CD4-positive, alpha-beta T cell (primary cell): ENCODE results near the gene CDK5R1. TPM values are rescaled to one million over a fixed set of nuclear protein-coding genes. Genes with fewer than 3 reads are reported as not detected.

Source experiments
- ATAC-seq: fragments of 200-7000 bp; cut with Tn5 transposase; one replicate; pipeline ENCODE4 v1.10.0; 2022; ENCODE audit warnings: mild to moderate bottlenecking; ENCODE audit not compliant: poor library complexity
- CTCF ChIA-PET: fragments of 350-600 bp; sonication (Branson Sonifier 250); formaldehyde crosslinking; loops from one replicate; lab custom pipeline; 2021; ENCODE audit warnings: antibody characterized with exemption, inconsistent platforms; lab: Charles Lee
- POLR2A ChIA-PET: fragments of 350-600 bp; sonication (Branson Sonifier 250); formaldehyde crosslinking; loops from one replicate; lab custom pipeline; 2021; ENCODE audit warnings: antibody characterized with exemption, inconsistent platforms; lab: Charles Lee
- DNase-seq, 14 experiments: peaks; one replicate each; pipeline ENCODE4 v3.0.0-alpha.2; 2013 to 2020; ENCODE audit warnings: mixed read lengths in 2 of 14
- H3K27ac ChIP-seq, 2 donors: one replicate each; pipeline versions ENCODE4 v1.5.1 to v1.7.0; 2013; ENCODE audit warnings: low read length in 2 of 2, low read depth in 1 of 2, mild to moderate bottlenecking in 1 of 2
- H3K27me3 ChIP-seq, 2 experiments: 1 replicate in 1 of 2; 2 replicates in 1 of 2; pipeline versions ENCODE4 v1.6.1 to v1.7.0; 2013; ENCODE audit warnings: low read length in 2 of 2, control low read depth in 1 of 2, mild to moderate bottlenecking in 1 of 2, moderate library complexity in 1 of 2; ENCODE audit not compliant: insufficient read depth in 2 of 2, control insufficient read depth in 1 of 2
- H3K36me3 ChIP-seq: one replicate; pipeline ENCODE4 v1.6.1; 2013; ENCODE audit warnings: low read length, control low read depth; ENCODE audit not compliant: insufficient read depth
- H3K4me1 ChIP-seq: one replicate; pipeline ENCODE4 v1.6.1; 2013; ENCODE audit warnings: low read length, control low read depth; ENCODE audit not compliant: insufficient read depth
- H3K4me3 ChIP-seq: one replicate; pipeline ENCODE4 v1.5.1; 2013; ENCODE audit warnings: mild to moderate bottlenecking, low read length, moderate library complexity
- H3K9me3 ChIP-seq, 2 experiments: 1 replicate in 1 of 2; 2 replicates in 1 of 2; pipeline versions ENCODE4 v1.6.1 to v1.7.0; 2013; ENCODE audit warnings: low read length in 2 of 2, mild to moderate bottlenecking in 2 of 2, control low read depth in 1 of 2, moderate library complexity in 1 of 2; ENCODE audit not compliant: control insufficient read depth in 1 of 2, insufficient read depth in 1 of 2
- H3K27ac Mint-ChIP-seq: one replicate; pipeline ENCODE4 v1.8.0; 2020; ENCODE audit warnings: mixed read lengths
- H3K27me3 Mint-ChIP-seq: one replicate; pipeline ENCODE4 v1.8.0; 2021; ENCODE audit warnings: mixed read lengths
- H3K36me3 Mint-ChIP-seq: one replicate; pipeline ENCODE4 v1.8.0; 2021; ENCODE audit warnings: low read depth, mixed read lengths
- H3K4me1 Mint-ChIP-seq: one replicate; pipeline ENCODE4 v1.8.0; 2021; ENCODE audit warnings: low read depth, mixed read lengths
- H3K4me3 Mint-ChIP-seq: one replicate; pipeline ENCODE4 v1.8.0; 2020; ENCODE audit warnings: mild to moderate bottlenecking, mixed read lengths
- H3K9me3 Mint-ChIP-seq: one replicate; pipeline ENCODE4 v1.8.0; 2020; ENCODE audit warnings: mixed read lengths
- CTCF ChIP-seq: fragments of 200-600 bp; IDR thresholded peaks from one replicate; pipeline ENCODE4 v1.8.0; 2022; ENCODE audit warnings: antibody characterized with exemption, mild to moderate bottlenecking
- intact Hi-C, 2 experiments: fragments of 100-400 bp; cut with DNase I in 1 of 2; cut with micrococcal nuclease in 1 of 2; formaldehyde crosslinking; loops; one replicate each; pipeline versions ENCODE4 v1.15.1 to v1.9.0; 2023 to 2025; cut with DNase I, micrococcal nuclease
- total RNA-seq, 174 experiments: library from RNA in 2 of 174; stranded (reverse) in 2 of 174; gene quantifications; one replicate each; pipeline ENCODE4 v1.2.3 and lab custom pipeline; 2021 to 2026

Gene CDK5R1
- total RNA-seq, 2 experiments from 2014 or later, result 21.7 to 22.5 TPM

GRCh38 chr17:32479074-32479617, 7.6 kb upstream of the CDK5R1 start:
- peaks cover 84% of the 10 kb centered on the region for H3K36me3 Mint-ChIP-seq
- Histone ChIP-seq H3K36me3 (peaks cover 87% of the 10 kb centered on the region), H3K9me3 (no peaks in the 10 kb centered on the region), H3K4me1 (peaks cover 3% of the 10 kb centered on the region), H3K27me3 (no peaks in the 10 kb centered on the region), H3K27ac (no peak overlapping the region), H3K4me3 (no peak overlapping the region)
- no peak for ATAC-seq
- H3K27ac Mint-ChIP-seq, result peak overlapping the region; percentile 38
- DNase-seq, result no peak
- intact Hi-C loops, result no loop called here
- peaks cover 20% of the 10 kb centered on the region for H3K4me1 Mint-ChIP-seq
- POLR2A ChIA-PET, result no interaction called here
- no peak for TF ChIP-seq CTCF
- CTCF ChIA-PET, result interaction anchor here (1.1 kb wide), 1 partner anchor 17 kb away, joined by 4 read pairs; no protein-coding TSS in a partner anchor
- no peaks in the 10 kb centered on the region for H3K9me3 Mint-ChIP-seq
- H3K27me3 Mint-ChIP-seq, result no peaks in the 10 kb centered on the region
- H3K4me3 Mint-ChIP-seq, result no peak overlapping the region

- H3K27me3 Mint-ChIP-seq, result no peaks in the 10 kb centered on the region
- H3K36me3 ChIP-seq, result peaks cover 66% of the 10 kb centered on the region
- peaks cover 8% of the 10 kb centered on the region for H3K4me1 ChIP-seq
- H3K4me3 Mint-ChIP-seq, result no peak overlapping the region
- POLR2A ChIA-PET, result no interaction called here
- no peaks in the 10 kb centered on the region for H3K9me3 Mint-ChIP-seq
- H3K36me3 Mint-ChIP-seq, result peaks cover 64% of the 10 kb centered on the region
- H3K27me3 ChIP-seq, result no peaks in the 10 kb centered on the region
- intact Hi-C loops, result loop anchor here (10.0 kb wide), 1 partner anchor 394 kb away; the partner anchor contains the start of gene MYO1D (in 2 of the 2)
- no peak overlapping the region for H3K27ac ChIP-seq
- H3K4me3 ChIP-seq, result no peak overlapping the region
- DNase-seq, result no peak
- ATAC-seq, result no peak
- H3K9me3 ChIP-seq, result no peaks in the 10 kb centered on the region
- peaks cover 16% of the 10 kb centered on the region for H3K4me1 Mint-ChIP-seq
- CTCF ChIA-PET, result interaction anchor here (0.9 to 5.0 kb wide), 3 partner anchors 18 to 80 kb away, joined by 3 to 28 read pairs (median 3); no protein-coding TSS in a partner anchor
- no peak for TF ChIP-seq CTCF
- H3K27ac Mint-ChIP-seq, result no peak overlapping the region
Observed at GRCh38 chr17:32481193-32481592, 5.6 kb upstream of the CDK5R1 start.

- TF ChIP-seq CTCF, result no peak
- Mint-ChIP-seq H3K9me3 (no peaks in the 10 kb centered on the region), H3K27ac (peak overlapping the region; percentile 42), H3K27me3 (no peaks in the 10 kb centered on the region), H3K4me1 (peaks cover 20% of the 10 kb centered on the region), H3K4me3 (no peak overlapping the region), H3K36me3 (peaks cover 52% of the 10 kb centered on the region)
- intact Hi-C loops, result loop anchor here (1.0 to 10.0 kb wide), 6 partner anchors 20 to 392 kb away; partner anchors contain the start of gene MYO1D (in 2 of the 2)
- no peaks in the 10 kb centered on the region for H3K9me3 ChIP-seq
- ATAC-seq (no peak), DNase-seq (no peak)
- peak overlapping the region; percentile 29 to 71 for H3K27ac ChIP-seq
- H3K4me3 ChIP-seq, result no peak overlapping the region
- ChIA-PET CTCF (interaction anchor here (1.1 to 5.0 kb wide), 8 partner anchors 8 to 176 kb away, joined by 3 to 28 read pairs (median 8); partner anchors contain the start of gene PSMD11), POLR2A (interaction anchor here (1.0 to 1.7 kb wide), 4 partner anchors 11 to 394 kb away, joined by 3 to 13 read pairs (median 4); partner anchors contain the start of gene MYO1D)
- H3K4me1 ChIP-seq, result peaks cover 13% of the 10 kb centered on the region
- H3K36me3 ChIP-seq, result peaks cover 51% of the 10 kb centered on the region
- no peaks in the 10 kb centered on the region for H3K27me3 ChIP-seq
Observed at GRCh38 chr17:32482568-32483320, 4.0 kb upstream of the CDK5R1 start.
